Nephron progenitor cell (in vitro differentiated cells): Measurements from ENCODE around the gene ALS2.
"Not testable (repeated sequence)": the region's sequence is repeated elsewhere in the genome, so short reads cannot be mapped to it uniquely, and the experiment has no call there.

Experiments used
- DNase-seq: peaks from one replicate; pipeline ENCODE4 v3.0.0; 2021
- H3K27ac Mint-ChIP-seq: 2 replicates; pipeline ENCODE4 v1.8.0; 2021; ENCODE audit warnings: mild to moderate bottlenecking, moderate library complexity, mixed read lengths
- H3K27me3 Mint-ChIP-seq: 2 replicates; pipeline ENCODE4 v1.8.0; 2021; ENCODE audit warnings: mild to moderate bottlenecking, low read depth, mixed read lengths; ENCODE audit not compliant: poor library complexity
- H3K36me3 Mint-ChIP-seq: 2 replicates; pipeline ENCODE4 v1.8.0; 2021; ENCODE audit warnings: low read depth, mixed read lengths
- H3K4me1 Mint-ChIP-seq: 2 replicates; pipeline ENCODE4 v1.8.0; 2021; ENCODE audit warnings: mixed read lengths
- H3K4me3 Mint-ChIP-seq: 2 replicates; pipeline ENCODE4 v1.8.0; 2021; ENCODE audit warnings: mild to moderate bottlenecking, moderate library complexity, mixed read lengths
- H3K9me3 Mint-ChIP-seq: 2 replicates; pipeline ENCODE4 v1.8.0; 2021; ENCODE audit warnings: mild to moderate bottlenecking, moderate library complexity, mixed read lengths
- CTCF ChIP-seq: fragments of 200-600 bp; sonication (generic); IDR thresholded peaks from 2 replicates; pipeline ENCODE4 v1.5.0; 2021; ENCODE audit warnings: antibody characterized with exemption

ALS2 gene

GRCh38 chr2:201807452-201807999 lies 26.8 kb upstream of the ALS2 start:
- no peak for TF ChIP-seq CTCF

GRCh38 chr2:201806442-201807170 lies 25.9 kb upstream of the ALS2 start, which contains the start of gene CDK15:
CDK15 (plus strand) TSS chr2:201806537; CDS start chr2:201806665, 128 bp downstream.
- DNase-seq: no peak
- Mint-ChIP-seq H3K4me3 (peak within 1 kb of the TSS; percentile 69), H3K4me1 (peaks cover 58% of the 10 kb centered on the region)

More at GRCh38 chr2:201807452-201807999, 26.8 kb upstream of the ALS2 start:
- H3K4me3 Mint-ChIP-seq: peak overlapping the region; percentile 69
- peaks cover 59% of the 10 kb centered on the region for H3K4me1 Mint-ChIP-seq
- peaks cover 1% of the 10 kb centered on the region for H3K36me3 Mint-ChIP-seq
- H3K9me3 Mint-ChIP-seq: peaks cover 6% of the 10 kb centered on the region
- peak overlapping the region; percentile 94 for H3K27ac Mint-ChIP-seq
- DNase-seq: peak; percentile 42
- peaks cover 2% of the 10 kb centered on the region for H3K27me3 Mint-ChIP-seq

GRCh38 chr2:201798914-201799285 lies 18.2 kb upstream of the ALS2 start:
- peak; percentile 36 for TF ChIP-seq CTCF
- Mint-ChIP-seq H3K9me3 (peaks cover 12% of the 10 kb centered on the region), H3K4me1 (peaks cover 25% of the 10 kb centered on the region)
- DNase-seq, H3K27ac Mint-ChIP-seq, H3K27me3 Mint-ChIP-seq, H3K36me3 Mint-ChIP-seq, H3K4me3 Mint-ChIP-seq: not testable (repeated sequence)

More at GRCh38 chr2:201806442-201807170, 25.9 kb upstream of the ALS2 start, which contains the start of gene CDK15:
- Mint-ChIP-seq H3K36me3 (peaks cover 6% of the 10 kb centered on the region), H3K27ac (peak within 1 kb of the TSS; percentile 94), H3K27me3 (peaks cover 2% of the 10 kb centered on the region), H3K9me3 (peaks cover 12% of the 10 kb centered on the region)
- no peak for TF ChIP-seq CTCF

GRCh38 chr2:201798252-201798913 lies 17.6 kb upstream of the ALS2 start:
- Mint-ChIP-seq H3K4me3 (no peak overlapping the region), H3K27ac (no peak overlapping the region), H3K27me3 (no peaks in the 10 kb centered on the region), H3K4me1 (peaks cover 25% of the 10 kb centered on the region), H3K36me3 (peaks cover 6% of the 10 kb centered on the region), H3K9me3 (peaks cover 12% of the 10 kb centered on the region)
- TF ChIP-seq CTCF: no peak
- no peak for DNase-seq

GRCh38 chr2:201797175-201797840 lies 16.6 kb upstream of the ALS2 start:
- H3K27me3 Mint-ChIP-seq: no peaks in the 10 kb centered on the region
- no peak overlapping the region for H3K27ac Mint-ChIP-seq
- peaks cover 3% of the 10 kb centered on the region for H3K36me3 Mint-ChIP-seq
- H3K4me3 Mint-ChIP-seq: no peak overlapping the region
- peaks cover 25% of the 10 kb centered on the region for H3K4me1 Mint-ChIP-seq
- TF ChIP-seq CTCF: no peak
- H3K9me3 Mint-ChIP-seq: peaks cover 4% of the 10 kb centered on the region
- no peak for DNase-seq
